NCI-H2081 treated with DMSO at 0.1 percent for 48 hours (cell line): ENCODE measurements around the gene ST8SIA2.

ENCODE experiments used
- DNase-seq: peaks from one replicate; lab custom pipeline; 2025; lab: John Stamatoyannopoulos, UW

Gene ST8SIA2

GRCh38 chr15:92399271-92399950 lies 5.7 kb downstream of the ST8SIA2 start:
- no peak for DNase-seq

- DNase-seq, result no peak
These were observed 6.9 kb downstream of the ST8SIA2 start for GRCh38 chr15:92400573-92400972.

GRCh38 chr15:92400980-92401787 lies 7.5 kb downstream of the ST8SIA2 start:
- no peak for DNase-seq

GRCh38 chr15:92402751-92403150 lies 9.1 kb downstream of the ST8SIA2 start:
- no peak for DNase-seq

GRCh38 chr15:92405942-92406341 lies 12.3 kb downstream of the ST8SIA2 start:
- DNase-seq, result no peak

- no peak for DNase-seq
These were observed 13.6 kb downstream of the ST8SIA2 start for GRCh38 chr15:92407321-92407720.

GRCh38 chr15:92407916-92408315 lies 14.2 kb downstream of the ST8SIA2 start:
- no peak for DNase-seq

GRCh38 chr15:92409006-92409405 lies 15.3 kb downstream of the ST8SIA2 start:
- DNase-seq, result no peak

GRCh38 chr15:92409521-92409920 lies 15.8 kb downstream of the ST8SIA2 start:
- no peak for DNase-seq

- no peak for DNase-seq
These were observed 16.9 kb downstream of the ST8SIA2 start for GRCh38 chr15:92410537-92410936.

- no peak for DNase-seq
These were observed 17.6 kb downstream of the ST8SIA2 start for GRCh38 chr15:92411256-92411655.

- no peak for DNase-seq
These were observed 19.8 kb downstream of the ST8SIA2 start for GRCh38 chr15:92413510-92413909.

- no peak for DNase-seq
These were observed 22.1 kb downstream of the ST8SIA2 start for GRCh38 chr15:92415639-92416297.

GRCh38 chr15:92416557-92416956 lies 22.9 kb downstream of the ST8SIA2 start:
- no peak for DNase-seq

- DNase-seq, result no peak
These were observed 24.0 kb downstream of the ST8SIA2 start for GRCh38 chr15:92417716-92418115.

- no peak for DNase-seq
These were observed 25.2 kb downstream of the ST8SIA2 start for GRCh38 chr15:92418864-92419263.

- DNase-seq, result no peak
These were observed 28.3 kb downstream of the ST8SIA2 start for GRCh38 chr15:92421976-92422375.

- no peak for DNase-seq
These were observed 32.0 kb downstream of the ST8SIA2 start for GRCh38 chr15:92425578-92426225.

- DNase-seq, result no peak
These were observed 35.8 kb downstream of the ST8SIA2 start for GRCh38 chr15:92429378-92430068.

- DNase-seq, result no peak
These were observed 36.4 kb downstream of the ST8SIA2 start for GRCh38 chr15:92430069-92430440.

- DNase-seq, result no peak
These were observed 41.5 kb downstream of the ST8SIA2 start for GRCh38 chr15:92435145-92435544.

- DNase-seq, result no peak
These were observed 44.8 kb downstream of the ST8SIA2 start for GRCh38 chr15:92438471-92438870.
